Measurements from ENCODE around the gene VPS13C.

DNA sequence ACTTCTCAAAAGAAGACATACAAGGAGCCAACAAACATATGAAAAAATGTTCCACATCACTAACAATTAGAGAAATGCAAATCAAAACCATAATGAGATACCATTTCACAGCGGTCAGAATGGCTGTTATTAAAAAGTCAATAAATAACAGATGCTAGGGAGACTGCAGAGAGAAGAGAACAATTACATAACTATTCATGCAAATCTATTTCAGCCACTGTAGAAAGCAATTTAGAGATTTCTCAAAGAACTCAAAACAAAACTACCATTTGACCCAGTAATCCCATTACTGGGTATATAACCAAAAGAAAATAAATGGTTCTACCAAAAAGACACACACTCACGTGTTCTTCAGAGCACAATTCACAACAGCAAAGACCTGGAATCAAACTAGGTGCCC, 116.3 kb downstream of the VPS13C start:
- TF ChIP-seq, protein P1, sequence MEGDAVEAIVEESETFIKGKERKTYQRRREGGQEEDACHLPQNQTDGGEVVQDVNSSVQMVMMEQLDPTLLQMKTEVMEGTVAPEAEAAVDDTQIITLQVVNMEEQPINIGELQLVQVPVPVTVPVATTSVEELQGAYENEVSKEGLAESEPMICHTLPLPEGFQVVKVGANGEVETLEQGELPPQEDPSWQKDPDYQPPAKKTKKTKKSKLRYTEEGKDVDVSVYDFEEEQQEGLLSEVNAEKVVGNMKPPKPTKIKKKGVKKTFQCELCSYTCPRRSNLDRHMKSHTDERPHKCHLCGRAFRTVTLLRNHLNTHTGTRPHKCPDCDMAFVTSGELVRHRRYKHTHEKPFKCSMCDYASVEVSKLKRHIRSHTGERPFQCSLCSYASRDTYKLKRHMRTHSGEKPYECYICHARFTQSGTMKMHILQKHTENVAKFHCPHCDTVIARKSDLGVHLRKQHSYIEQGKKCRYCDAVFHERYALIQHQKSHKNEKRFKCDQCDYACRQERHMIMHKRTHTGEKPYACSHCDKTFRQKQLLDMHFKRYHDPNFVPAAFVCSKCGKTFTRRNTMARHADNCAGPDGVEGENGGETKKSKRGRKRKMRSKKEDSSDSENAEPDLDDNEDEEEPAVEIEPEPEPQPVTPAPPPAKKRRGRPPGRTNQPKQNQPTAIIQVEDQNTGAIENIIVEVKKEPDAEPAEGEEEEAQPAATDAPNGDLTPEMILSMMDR (IDR thresholded peaks at IDR 0.05 in 2 of 3, conservative IDR thresholded peaks at IDR 0.05 in 1 of 3; ENCODE audit: borderline replicate concordance in 1 of 3, insufficient read depth in 1 of 3, low read depth in 2 of 3, low read length in 2 of 3): no peak
- no peak for TF ChIP-seq POLR2AphosphoS5 (IDR thresholded peaks at IDR 0.05; ENCODE audit: low read depth, low read length)
- no peak for TF ChIP-seq POLR2A (IDR thresholded peaks at IDR 0.05; ENCODE audit: borderline replicate concordance, extremely low read depth, insufficient read depth, insufficient read length)
- no peak for TF ChIP-seq SRF (IDR thresholded peaks at IDR 0.05; ENCODE audit: low read depth)
- TF ChIP-seq RAD21 (IDR thresholded peaks at IDR 0.05; ENCODE audit: low read depth): no peak
- no peak for TF ChIP-seq EZH2 (IDR thresholded peaks at IDR 0.05)
- TF ChIP-seq, protein P2, sequence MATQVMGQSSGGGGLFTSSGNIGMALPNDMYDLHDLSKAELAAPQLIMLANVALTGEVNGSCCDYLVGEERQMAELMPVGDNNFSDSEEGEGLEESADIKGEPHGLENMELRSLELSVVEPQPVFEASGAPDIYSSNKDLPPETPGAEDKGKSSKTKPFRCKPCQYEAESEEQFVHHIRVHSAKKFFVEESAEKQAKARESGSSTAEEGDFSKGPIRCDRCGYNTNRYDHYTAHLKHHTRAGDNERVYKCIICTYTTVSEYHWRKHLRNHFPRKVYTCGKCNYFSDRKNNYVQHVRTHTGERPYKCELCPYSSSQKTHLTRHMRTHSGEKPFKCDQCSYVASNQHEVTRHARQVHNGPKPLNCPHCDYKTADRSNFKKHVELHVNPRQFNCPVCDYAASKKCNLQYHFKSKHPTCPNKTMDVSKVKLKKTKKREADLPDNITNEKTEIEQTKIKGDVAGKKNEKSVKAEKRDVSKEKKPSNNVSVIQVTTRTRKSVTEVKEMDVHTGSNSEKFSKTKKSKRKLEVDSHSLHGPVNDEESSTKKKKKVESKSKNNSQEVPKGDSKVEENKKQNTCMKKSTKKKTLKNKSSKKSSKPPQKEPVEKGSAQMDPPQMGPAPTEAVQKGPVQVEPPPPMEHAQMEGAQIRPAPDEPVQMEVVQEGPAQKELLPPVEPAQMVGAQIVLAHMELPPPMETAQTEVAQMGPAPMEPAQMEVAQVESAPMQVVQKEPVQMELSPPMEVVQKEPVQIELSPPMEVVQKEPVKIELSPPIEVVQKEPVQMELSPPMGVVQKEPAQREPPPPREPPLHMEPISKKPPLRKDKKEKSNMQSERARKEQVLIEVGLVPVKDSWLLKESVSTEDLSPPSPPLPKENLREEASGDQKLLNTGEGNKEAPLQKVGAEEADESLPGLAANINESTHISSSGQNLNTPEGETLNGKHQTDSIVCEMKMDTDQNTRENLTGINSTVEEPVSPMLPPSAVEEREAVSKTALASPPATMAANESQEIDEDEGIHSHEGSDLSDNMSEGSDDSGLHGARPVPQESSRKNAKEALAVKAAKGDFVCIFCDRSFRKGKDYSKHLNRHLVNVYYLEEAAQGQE (IDR thresholded peaks at IDR 0.05; ENCODE audit: low read depth): no peak
- TF ChIP-seq SP1 (IDR thresholded peaks at IDR 0.05; ENCODE audit: low read depth): no peak
- TF ChIP-seq TCF7L2 (IDR thresholded peaks at IDR 0.05; ENCODE audit: borderline replicate concordance, extremely low read depth, insufficient read depth, insufficient read length): no peak
- TF ChIP-seq CEBPB (IDR thresholded peaks at IDR 0.05; ENCODE audit: low read depth): no peak
- TF ChIP-seq ZNF274 (IDR thresholded peaks at IDR 0.05; ENCODE audit: low read depth, low read length): no peak
- TF ChIP-seq SIN3A (IDR thresholded peaks at IDR 0.05; ENCODE audit: low read depth): no peak
- TF ChIP-seq, protein P3, sequence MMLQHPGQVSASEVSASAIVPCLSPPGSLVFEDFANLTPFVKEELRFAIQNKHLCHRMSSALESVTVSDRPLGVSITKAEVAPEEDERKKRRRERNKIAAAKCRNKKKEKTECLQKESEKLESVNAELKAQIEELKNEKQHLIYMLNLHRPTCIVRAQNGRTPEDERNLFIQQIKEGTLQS (IDR thresholded peaks at IDR 0.05): no peak
- no peak for TF ChIP-seq FOSL1 (IDR thresholded peaks at IDR 0.05; ENCODE audit: low read depth)
